NCI-H2029 (cell line): ENCODE data around the gene TMEM50B.
A peak's percentile ranks its signal among the peaks of the same experiment; 100 is the strongest.
"Not testable (repeated sequence)": the region's sequence is repeated elsewhere in the genome, so short reads cannot be mapped to it uniquely, and the experiment has no call there.

ENCODE experiments used
- DNase-seq: peaks from one replicate; lab custom pipeline; 2025; lab: John Stamatoyannopoulos, UW

Gene TMEM50B

GRCh38 chr21:33479679-33480480 is at the start of gene TMEM50B:
Gene TMEM50B (minus strand): TSS chr21:33479974. CDS start chr21:33468885, 11,089 bp downstream.
- peak; percentile 95 for DNase-seq

- no peak for DNase-seq
Measured at GRCh38 chr21:33522953-33523349, 43.2 kb upstream of the TMEM50B start.

- DNase-seq = no peak
Measured at GRCh38 chr21:33522297-33522952, 42.7 kb upstream of the TMEM50B start.

- DNase-seq = no peak
Measured at GRCh38 chr21:33518899-33519298, 39.1 kb upstream of the TMEM50B start.

- no peak for DNase-seq
Measured at GRCh38 chr21:33514229-33514628, 34.5 kb upstream of the TMEM50B start.

- DNase-seq = no peak
Measured at GRCh38 chr21:33512481-33512880, 32.7 kb upstream of the TMEM50B start.

- no peak for DNase-seq
Measured at GRCh38 chr21:33511639-33512038, 31.9 kb upstream of the TMEM50B start.

- DNase-seq = no peak
Measured at GRCh38 chr21:33510826-33511225, 31.1 kb upstream of the TMEM50B start.

- not testable (repeated sequence) for DNase-seq
Measured at GRCh38 chr21:33507003-33507402, 27.2 kb upstream of the TMEM50B start.

GRCh38 chr21:33505833-33506232 is 26.1 kb upstream of the TMEM50B start:
- no peak for DNase-seq

GRCh38 chr21:33496345-33496744 is 16.6 kb upstream of the TMEM50B start:
- DNase-seq = no peak

- no peak for DNase-seq
Measured at GRCh38 chr21:33495743-33496142, 16.0 kb upstream of the TMEM50B start.

GRCh38 chr21:33493756-33494155 is 14.0 kb upstream of the TMEM50B start:
- DNase-seq = no peak

- no peak for DNase-seq
Measured at GRCh38 chr21:33492571-33492970, 12.8 kb upstream of the TMEM50B start.

GRCh38 chr21:33491373-33492102 is 11.8 kb upstream of the TMEM50B start, which contains the start of gene DNAJC28:
Gene DNAJC28 (minus strand): TSS chr21:33491716. CDS start chr21:33489393, 2,323 bp downstream.
- peak; percentile 82 for DNase-seq

- DNase-seq = no peak
Measured at GRCh38 chr21:33490991-33491372, 11.2 kb upstream of the TMEM50B start.

- no peak for DNase-seq
Measured at GRCh38 chr21:33488936-33489335, 9.2 kb upstream of the TMEM50B start.

GRCh38 chr21:33487996-33488395 is 8.2 kb upstream of the TMEM50B start:
- no peak for DNase-seq

- no peak for DNase-seq
Measured at GRCh38 chr21:33481314-33481943, 1.7 kb upstream of the TMEM50B start.

GRCh38 chr21:33480481-33481103 is 818 bp upstream of the TMEM50B start:
- no peak for DNase-seq

GRCh38 chr21:33478935-33479678 is 667 bp downstream of the TMEM50B start:
- no peak for DNase-seq
